ENCODE measurements around the gene SERPINI2.

Gene SERPINI2

GRCh38 chr3:167441256-167441655, 32.6 kb downstream of the SERPINI2 start (continued):
- TF ChIP-seq ZNF629 (tag by site-specific recombination; IDR thresholded peaks at IDR 0.05): no peak
- TF ChIP-seq GLIS1 (tag by site-specific recombination; IDR thresholded peaks at IDR 0.05): no peak
- TF ChIP-seq KLF9 (tag by site-specific recombination; IDR thresholded peaks at IDR 0.05; ENCODE audit: low read depth): no peak
- TF ChIP-seq ZNF26 (tag by site-specific recombination; IDR thresholded peaks at IDR 0.05): no peak

GRCh38 chr3:167437428-167438139, 36.3 kb downstream of the SERPINI2 start:
- ChIA-PET CTCF (no interaction called here), POLR2A (no interaction called here)
- TF ChIP-seq ZNF654 (tag by site-specific recombination; IDR thresholded peaks at IDR 0.05; ENCODE audit: low read depth) (no peak), ZNF202 (tag by site-specific recombination; IDR thresholded peaks at IDR 0.05; ENCODE audit: borderline replicate concordance) (no peak), ZNF266 (tag by site-specific recombination; IDR thresholded peaks at IDR 0.05; ENCODE audit: low read depth) (no peak), ZNF23 (tag by site-specific recombination; IDR thresholded peaks at IDR 0.05; ENCODE audit: borderline replicate concordance) (no peak), AEBP2 (tag by site-specific recombination; IDR thresholded peaks at IDR 0.05; ENCODE audit: borderline replicate concordance) (no peak), ZNF248 (tag by site-specific recombination; IDR thresholded peaks at IDR 0.05) (no peak), ZNF548 (tag by site-specific recombination; IDR thresholded peaks at IDR 0.05) (no peak), ZSCAN23 (tag by site-specific recombination; IDR thresholded peaks at IDR 0.05) (no peak), GLIS1 (tag by site-specific recombination; IDR thresholded peaks at IDR 0.05) (no peak), ZBTB10 (tag by site-specific recombination; IDR thresholded peaks at IDR 0.05) (no peak), ZNF174 (tag by site-specific recombination; IDR thresholded peaks at IDR 0.05) (no peak), ZNF768 (tag by site-specific recombination; IDR thresholded peaks at IDR 0.05) (no peak), ZNF791 (tag by site-specific recombination; IDR thresholded peaks at IDR 0.05) (no peak), ZNF2 (tag by site-specific recombination; IDR thresholded peaks at IDR 0.05) (no peak), YY2 (tag by site-specific recombination; IDR thresholded peaks at IDR 0.05) (no peak), ZNF274 (IDR thresholded peaks at IDR 0.05; ENCODE audit: low read length) (no peak), ZNF274 (tag by site-specific recombination; IDR thresholded peaks at IDR 0.05; ENCODE audit: borderline replicate concordance) (no peak), ZNF148 (tag by site-specific recombination; IDR thresholded peaks at IDR 0.05; ENCODE audit: borderline replicate concordance) (no peak), OSR2 (tag by site-specific recombination; IDR thresholded peaks at IDR 0.05) (no peak)

More at GRCh38 chr3:167437428-167438139, 36.3 kb downstream of the SERPINI2 start:
- H3K27ac ChIP-seq (ENCODE audit: extremely low read depth, low read depth, low read length): no peak overlapping the region
- H3K4me1 ChIP-seq (ENCODE audit: control insufficient read depth, insufficient read depth, low read length): no peaks in the 10 kb centered on the region
- no peaks in the 10 kb centered on the region for H3K36me3 ChIP-seq (ENCODE audit: control insufficient read depth in 2 of 2, insufficient read depth in 1 of 2, low read length in 2 of 2)
- no peaks in the 10 kb centered on the region for H3K9me3 ChIP-seq (ENCODE audit: control insufficient read depth, insufficient read depth, low read depth, low read length)
- no peak overlapping the region for H3K4me3 ChIP-seq (ENCODE audit: low read depth, low read length)

Data from HEK293 (cell line).